ENCODE results near the gene LCTL.

Gene LCTL

GRCh38 chr15:66588971-66589370, 23.2 kb upstream of the LCTL start:
- FAIRE-seq (no peak), DNase-seq (ENCODE audit: insufficient read length) (no peak)
- TF ChIP-seq POLR2A (IDR thresholded peaks at IDR 0.05; ENCODE audit: low read depth, low read length) (no peak), TAF1 (IDR thresholded peaks at IDR 0.05; ENCODE audit: borderline replicate concordance, low read depth, low read length) (no peak), POLR2AphosphoS5 (IDR thresholded peaks at IDR 0.05; ENCODE audit: low read depth, low read length) (no peak)

- no peak for TF ChIP-seq POLR2A (IDR thresholded peaks at IDR 0.05; ENCODE audit: low read depth, low read length)
- TF ChIP-seq POLR2AphosphoS5 (IDR thresholded peaks at IDR 0.05; ENCODE audit: low read depth, low read length): no peak
- TF ChIP-seq TAF1 (IDR thresholded peaks at IDR 0.05; ENCODE audit: borderline replicate concordance, low read depth, low read length): no peak
- FAIRE-seq (no peak), DNase-seq (ENCODE audit: insufficient read length) (no peak)
Observed at GRCh38 chr15:66588537-66588936, 22.7 kb upstream of the LCTL start.

- TF ChIP-seq TAF1 (IDR thresholded peaks at IDR 0.05; ENCODE audit: borderline replicate concordance, low read depth, low read length) (no peak), POLR2A (IDR thresholded peaks at IDR 0.05; ENCODE audit: low read depth, low read length) (no peak), POLR2AphosphoS5 (IDR thresholded peaks at IDR 0.05; ENCODE audit: low read depth, low read length) (no peak)
- DNase-seq (ENCODE audit: insufficient read length) (no peak), FAIRE-seq (no peak)
Observed at GRCh38 chr15:66587749-66588148, 22.0 kb upstream of the LCTL start.

GRCh38 chr15:66587020-66587419, 21.2 kb upstream of the LCTL start:
- no peak for FAIRE-seq
- no peak for TF ChIP-seq TAF1 (IDR thresholded peaks at IDR 0.05; ENCODE audit: borderline replicate concordance, low read depth, low read length)
- TF ChIP-seq POLR2AphosphoS5 (IDR thresholded peaks at IDR 0.05; ENCODE audit: low read depth, low read length): no peak
- no peak for TF ChIP-seq POLR2A (IDR thresholded peaks at IDR 0.05; ENCODE audit: low read depth, low read length)
- DNase-seq (ENCODE audit: insufficient read length): no peak

GRCh38 chr15:66586155-66586976, 20.6 kb upstream of the LCTL start:
- TF ChIP-seq POLR2A (IDR thresholded peaks at IDR 0.05; ENCODE audit: low read depth, low read length): no peak
- TF ChIP-seq POLR2AphosphoS5 (IDR thresholded peaks at IDR 0.05; ENCODE audit: low read depth, low read length): no peak
- TF ChIP-seq TAF1 (IDR thresholded peaks at IDR 0.05; ENCODE audit: borderline replicate concordance, low read depth, low read length): no peak
- FAIRE-seq (no peak), DNase-seq (ENCODE audit: insufficient read length) (no peak)

GRCh38 chr15:66581972-66582537, 16.3 kb upstream of the LCTL start:
- TF ChIP-seq TAF1 (IDR thresholded peaks at IDR 0.05; ENCODE audit: borderline replicate concordance, low read depth, low read length) (no peak), POLR2A (IDR thresholded peaks at IDR 0.05; ENCODE audit: low read depth, low read length) (no peak), POLR2AphosphoS5 (IDR thresholded peaks at IDR 0.05; ENCODE audit: low read depth, low read length) (no peak)
- DNase-seq (ENCODE audit: insufficient read length): no peak
- FAIRE-seq: no peak

- no peak for TF ChIP-seq TAF1 (IDR thresholded peaks at IDR 0.05; ENCODE audit: borderline replicate concordance, low read depth, low read length)
- no peak for TF ChIP-seq POLR2AphosphoS5 (IDR thresholded peaks at IDR 0.05; ENCODE audit: low read depth, low read length)
- TF ChIP-seq POLR2A (IDR thresholded peaks at IDR 0.05; ENCODE audit: low read depth, low read length): no peak
- DNase-seq (ENCODE audit: insufficient read length) (no peak), FAIRE-seq (no peak)
Observed at GRCh38 chr15:66580643-66581042, 14.8 kb upstream of the LCTL start.

GRCh38 chr15:66578286-66578875, 12.6 kb upstream of the LCTL start:
- no peak for FAIRE-seq
- no peak for DNase-seq (ENCODE audit: insufficient read length)
- TF ChIP-seq TAF1 (IDR thresholded peaks at IDR 0.05; ENCODE audit: borderline replicate concordance, low read depth, low read length) (no peak), POLR2A (IDR thresholded peaks at IDR 0.05; ENCODE audit: low read depth, low read length) (no peak), POLR2AphosphoS5 (IDR thresholded peaks at IDR 0.05; ENCODE audit: low read depth, low read length) (no peak)

GRCh38 chr15:66574596-66574950, 8.8 kb upstream of the LCTL start:
- DNase-seq (ENCODE audit: insufficient read length): no peak
- no peak for TF ChIP-seq POLR2A (IDR thresholded peaks at IDR 0.05; ENCODE audit: low read depth, low read length)
- no peak for TF ChIP-seq POLR2AphosphoS5 (IDR thresholded peaks at IDR 0.05; ENCODE audit: low read depth, low read length)
- no peak for TF ChIP-seq TAF1 (IDR thresholded peaks at IDR 0.05; ENCODE audit: borderline replicate concordance, low read depth, low read length)
- no peak for FAIRE-seq

- FAIRE-seq (peak; percentile 27), DNase-seq (ENCODE audit: insufficient read length) (no peak)
- TF ChIP-seq POLR2A (IDR thresholded peaks at IDR 0.05; ENCODE audit: low read depth, low read length) (no peak), TAF1 (IDR thresholded peaks at IDR 0.05; ENCODE audit: borderline replicate concordance, low read depth, low read length) (no peak), POLR2AphosphoS5 (IDR thresholded peaks at IDR 0.05; ENCODE audit: low read depth, low read length) (no peak)
Observed at GRCh38 chr15:66573719-66574595, 8.2 kb upstream of the LCTL start.

- FAIRE-seq: peak; percentile 67
- TF ChIP-seq TAF1 (IDR thresholded peaks at IDR 0.05; ENCODE audit: borderline replicate concordance, low read depth, low read length): no peak
- TF ChIP-seq POLR2A (IDR thresholded peaks at IDR 0.05; ENCODE audit: low read depth, low read length): no peak
- no peak for TF ChIP-seq POLR2AphosphoS5 (IDR thresholded peaks at IDR 0.05; ENCODE audit: low read depth, low read length)
- DNase-seq (ENCODE audit: insufficient read length): no peak
Observed at GRCh38 chr15:66573348-66573718, 7.5 kb upstream of the LCTL start.
